Dermis microvascular lymphatic vessel endothelial cell (primary cell): Measurements from ENCODE around the gene TPTE2. TPM values are rescaled to one million over a fixed set of nuclear protein-coding genes. Genes with fewer than 3 reads are reported as not detected.
"Not testable (repeated sequence)": the region's sequence is repeated elsewhere in the genome, so short reads cannot be mapped to it uniquely, and the experiment has no call there.

Experiments used
- DNase-seq, 2 donors: peaks; one replicate each; pipeline versions ENCODE4 v3.0.0 to v3.0.0-alpha.2; 2010; ENCODE audit warnings: low read depth in 2 of 2
- total RNA-seq: library from RNA; depleted of rRNA; stranded (reverse); fragments of >200 nt; gene quantifications from 2 replicates; pipeline ENCODE4 v1.2.1, GENCODE V29; 2014

TPTE2 gene
- not detected in 2 replicates for total RNA-seq

DNA sequence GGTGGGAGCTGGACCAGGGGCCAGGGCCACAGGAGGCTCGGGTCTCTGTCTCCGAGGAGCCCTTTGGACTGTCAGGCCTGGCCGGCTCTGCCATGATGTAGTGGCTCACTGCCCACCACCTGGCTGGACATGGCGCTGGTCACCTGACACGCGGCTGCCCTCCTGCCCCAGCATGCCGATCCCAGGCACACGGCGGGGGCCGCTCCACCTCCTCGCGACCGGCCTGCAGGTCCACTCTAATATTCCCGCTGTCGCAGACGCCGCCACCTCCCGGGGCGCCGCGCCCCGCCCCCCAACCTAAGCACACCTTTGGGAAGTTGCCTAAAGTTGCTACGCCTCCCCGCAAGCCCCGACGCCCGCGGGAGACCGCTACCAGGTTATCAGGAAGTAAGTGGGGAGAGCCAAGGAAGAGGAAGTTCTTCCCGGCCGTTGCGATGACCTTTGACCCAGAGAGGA, at the start of gene TPTE2:
TPTE2 (minus strand) TSS at position 406 of the 456 bp plus-strand sequence. CDS start 58,298 bp downstream, outside the sequence.
- not testable (repeated sequence) for DNase-seq

DNA sequence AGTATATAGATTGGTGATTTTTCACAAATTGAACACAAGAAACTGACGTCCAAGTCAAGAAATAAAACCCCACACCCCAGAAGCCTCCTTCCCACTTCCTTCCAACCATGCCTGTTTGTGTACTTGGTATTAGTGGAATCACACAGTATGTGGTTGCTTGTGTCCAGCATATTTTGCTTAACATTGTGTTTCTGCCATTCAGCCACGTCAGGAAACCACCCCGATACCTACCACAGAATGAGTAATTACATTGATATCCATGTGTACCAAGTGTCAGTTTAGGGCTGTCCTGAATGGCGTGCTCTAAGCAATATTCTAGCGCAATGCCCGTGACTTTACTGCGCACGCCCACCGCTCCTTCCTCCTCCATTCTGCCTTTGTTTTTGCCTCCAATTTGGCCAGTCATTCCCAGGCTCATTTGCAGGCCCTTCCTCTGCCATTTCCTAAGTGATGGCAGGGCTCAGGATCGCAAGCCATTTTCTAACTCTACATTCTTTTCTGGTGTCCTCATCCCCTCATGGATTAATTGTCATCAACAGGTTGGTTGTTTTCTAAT, 46.3 kb upstream of the TPTE2 start:
- DNase-seq = peak in 1 of 2 donors; percentile 5

DNA sequence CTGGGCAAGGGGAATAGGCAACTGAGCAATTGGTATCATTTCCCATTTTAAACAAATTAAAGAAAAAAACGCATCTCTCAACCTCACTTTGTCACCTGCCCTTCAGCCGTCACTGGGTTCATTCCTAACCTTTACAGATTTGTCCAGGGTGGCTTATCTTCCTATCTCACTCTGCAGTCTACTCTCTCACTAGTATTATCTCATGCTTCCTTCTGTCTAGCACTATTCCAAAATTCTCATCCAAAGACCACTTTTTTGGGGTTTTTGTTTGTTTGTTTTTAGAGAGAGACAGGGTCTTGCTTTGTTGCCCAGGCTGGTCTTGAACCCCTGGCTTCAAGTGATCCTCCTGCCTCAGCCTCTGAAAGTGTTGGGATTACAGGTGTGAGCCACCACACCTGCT, 45.4 kb upstream of the TPTE2 start:
- no peak for DNase-seq

DNA sequence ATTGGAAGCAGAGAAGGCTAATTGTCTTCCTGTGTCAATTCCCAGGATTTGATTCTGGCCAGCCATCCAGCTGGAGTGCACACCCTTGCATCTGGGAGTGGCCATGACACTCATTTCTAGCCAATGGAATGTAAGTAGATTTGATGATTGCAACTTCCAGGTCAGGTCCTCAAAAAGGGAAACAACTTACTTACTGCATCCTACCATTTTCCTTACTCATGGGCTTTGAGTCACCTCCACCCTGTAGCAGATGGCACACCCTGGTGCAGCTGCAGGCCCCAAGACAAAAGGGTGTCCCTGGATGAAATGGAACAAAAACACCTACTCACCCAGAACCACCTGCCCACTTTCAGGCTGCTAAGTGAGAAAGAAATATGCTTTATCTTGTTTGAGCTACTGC, 44.8 kb upstream of the TPTE2 start:
- DNase-seq = peak in 1 of 2 donors; percentile 3

DNA sequence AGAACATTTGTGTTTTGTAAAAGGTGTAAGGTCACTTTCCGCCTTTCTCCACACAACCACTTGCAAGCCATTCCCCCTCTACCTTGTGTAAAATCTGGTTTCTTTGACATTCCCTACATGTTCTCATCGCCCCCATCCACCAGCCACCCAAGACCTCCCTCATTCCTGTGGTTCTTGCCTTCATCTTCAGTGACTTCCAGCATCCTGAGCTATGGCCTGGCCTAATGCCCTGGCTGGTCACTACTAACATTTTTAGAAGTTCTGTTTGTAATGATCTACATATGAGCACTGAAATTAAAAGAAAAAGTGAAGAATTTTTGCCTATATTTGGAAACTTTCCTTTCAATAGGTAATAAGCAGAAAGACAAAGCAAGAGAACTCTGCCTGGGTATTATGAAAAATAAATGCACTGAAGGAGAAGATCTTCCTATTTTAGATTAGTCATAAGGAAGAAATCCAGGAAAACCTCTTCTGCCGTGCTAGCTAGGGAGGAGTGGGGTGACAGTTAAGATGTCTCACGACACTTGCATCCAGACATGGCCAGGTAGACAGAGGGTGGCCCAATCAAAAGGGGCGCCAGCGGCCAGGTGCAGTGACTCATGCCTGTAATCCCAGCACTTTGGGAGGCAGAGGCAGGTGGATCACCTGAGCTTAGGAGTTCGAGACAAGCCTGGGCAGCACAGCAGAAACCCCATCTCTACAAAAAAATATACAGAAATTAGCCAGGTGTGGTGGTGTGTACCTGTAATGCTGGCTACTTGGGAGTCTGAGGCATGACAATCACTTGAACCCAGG, 44.0 kb upstream of the TPTE2 start:
- DNase-seq = no peak

DNA sequence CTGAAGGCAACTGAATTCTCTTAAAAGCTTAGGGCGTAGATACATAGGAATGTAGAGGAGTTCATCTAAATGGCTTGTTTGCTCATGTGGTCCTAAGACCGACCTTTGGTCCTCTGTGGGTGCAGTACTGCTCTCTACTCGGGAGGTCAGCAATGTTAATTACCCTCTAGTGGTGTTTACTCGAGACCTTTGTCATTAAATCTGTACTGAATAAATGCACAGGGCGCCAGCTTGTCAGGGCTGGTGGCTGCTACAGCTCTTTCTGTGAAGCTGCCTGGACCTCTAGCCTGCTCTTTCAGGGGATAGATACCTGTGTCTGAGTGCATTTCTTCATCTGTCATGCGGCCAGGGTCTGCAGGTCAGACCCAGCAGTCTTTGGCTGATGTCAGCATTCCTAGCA, 43.0 kb upstream of the TPTE2 start:
- DNase-seq = no peak

DNA sequence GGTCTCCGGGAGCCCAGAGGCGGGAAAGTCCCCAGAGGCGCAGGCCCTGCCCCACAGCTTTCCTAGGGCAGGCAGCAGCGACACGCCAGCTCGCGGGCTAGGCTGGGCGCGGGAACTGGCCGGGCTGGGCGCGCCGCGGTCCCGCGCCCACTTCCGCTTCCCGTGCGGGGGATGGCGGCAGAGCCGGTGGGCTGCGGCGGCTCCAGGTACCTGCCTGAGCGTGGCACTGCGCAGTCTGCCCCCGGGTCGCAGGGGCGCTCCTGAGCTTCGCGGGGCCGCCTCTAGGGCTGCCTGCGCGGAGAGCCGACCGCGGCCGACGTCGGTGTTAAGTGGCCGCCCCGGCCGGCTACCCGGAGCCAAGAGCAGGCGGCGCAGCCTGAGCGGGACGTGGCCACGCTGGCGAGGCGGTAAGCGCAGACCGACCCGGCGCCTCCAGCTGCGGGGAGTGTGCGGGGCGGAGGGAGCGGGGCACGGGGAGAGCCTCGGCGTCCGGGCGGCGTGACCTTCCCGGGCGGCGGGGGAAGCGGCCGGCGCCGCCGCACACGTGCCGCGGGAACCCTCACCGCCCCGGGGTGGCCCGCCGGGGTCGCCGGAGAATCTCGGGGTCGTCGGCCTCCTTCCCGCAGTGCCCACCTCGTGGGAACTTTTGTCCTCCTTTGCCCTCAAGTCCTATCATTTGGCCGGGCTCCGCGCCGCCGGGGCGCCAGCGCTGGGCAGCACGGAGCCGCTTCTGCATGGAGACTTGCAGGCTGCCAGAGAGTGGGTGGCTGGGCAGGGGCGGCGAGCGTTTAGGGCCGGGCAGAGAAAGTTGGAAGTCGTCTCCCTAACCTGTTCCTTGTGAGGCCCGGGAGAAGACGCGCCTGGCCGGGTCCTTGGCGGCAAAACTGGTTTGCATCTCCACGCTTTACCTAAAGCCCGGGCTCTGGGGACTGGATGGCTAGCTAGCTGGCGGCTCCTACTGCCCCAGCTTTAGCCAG, 40.7 kb upstream of the TPTE2 start:
- peak in 1 of 2 donors; percentile 54 for DNase-seq

DNA sequence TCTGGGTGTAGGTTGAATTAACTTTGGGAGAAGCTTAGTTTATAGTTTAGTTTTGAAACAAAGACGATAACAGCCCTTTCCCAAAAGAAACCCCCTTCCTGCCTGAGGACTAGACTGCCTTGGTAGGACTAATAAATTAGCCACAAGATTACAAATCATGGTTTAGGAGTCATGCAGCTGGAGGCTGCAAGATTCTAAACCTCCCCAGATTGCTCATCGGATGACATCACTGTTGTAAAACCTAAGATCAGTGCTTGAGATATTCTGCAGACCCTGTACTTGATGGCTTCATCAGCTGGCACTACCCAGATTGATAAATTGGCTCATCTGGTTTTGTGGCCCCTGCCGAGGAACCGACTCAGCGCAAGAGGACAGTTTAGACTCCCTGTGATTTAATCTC, 36.2 kb upstream of the TPTE2 start:
- DNase-seq = no peak

DNA sequence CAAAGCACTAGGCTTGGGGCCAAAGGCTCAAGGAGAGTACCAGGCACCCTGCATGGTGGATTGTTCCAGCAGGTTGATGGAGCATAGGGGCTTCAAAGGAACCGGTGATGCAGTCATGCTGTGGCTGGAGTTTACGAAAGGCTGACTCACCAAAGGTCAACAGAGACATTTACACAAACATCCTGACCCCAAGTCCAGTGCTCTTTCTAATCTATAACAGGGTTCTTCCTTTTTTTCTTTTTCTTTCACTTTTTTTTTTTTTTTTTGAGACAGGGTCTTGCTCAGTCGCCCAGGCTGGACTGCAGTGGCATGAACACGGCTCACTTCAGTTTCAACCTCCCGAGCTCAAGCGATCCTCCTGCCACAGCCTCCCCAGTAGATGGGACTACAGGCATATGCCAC, 35.6 kb upstream of the TPTE2 start:
- DNase-seq = no peak

DNA sequence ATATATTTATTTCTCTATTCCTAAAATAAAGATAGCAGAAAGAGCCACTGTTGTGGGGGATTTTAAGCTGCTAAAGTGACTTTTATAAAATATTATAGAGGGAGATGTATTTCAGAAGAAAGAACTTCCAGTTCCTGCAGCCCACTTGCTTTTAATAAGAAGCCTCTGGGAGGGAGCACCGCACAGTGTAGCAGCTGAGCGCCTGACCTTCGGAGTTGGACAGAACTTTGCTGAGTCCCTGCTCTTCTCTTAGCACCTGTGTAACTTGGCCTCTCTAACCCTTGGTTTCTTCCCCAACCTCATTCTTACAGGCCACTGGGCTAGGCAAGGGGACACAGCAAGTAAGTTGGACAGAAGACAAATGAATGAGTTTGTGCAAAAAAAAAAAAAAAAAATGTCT, 34.8 kb upstream of the TPTE2 start:
- DNase-seq = no peak

DNA sequence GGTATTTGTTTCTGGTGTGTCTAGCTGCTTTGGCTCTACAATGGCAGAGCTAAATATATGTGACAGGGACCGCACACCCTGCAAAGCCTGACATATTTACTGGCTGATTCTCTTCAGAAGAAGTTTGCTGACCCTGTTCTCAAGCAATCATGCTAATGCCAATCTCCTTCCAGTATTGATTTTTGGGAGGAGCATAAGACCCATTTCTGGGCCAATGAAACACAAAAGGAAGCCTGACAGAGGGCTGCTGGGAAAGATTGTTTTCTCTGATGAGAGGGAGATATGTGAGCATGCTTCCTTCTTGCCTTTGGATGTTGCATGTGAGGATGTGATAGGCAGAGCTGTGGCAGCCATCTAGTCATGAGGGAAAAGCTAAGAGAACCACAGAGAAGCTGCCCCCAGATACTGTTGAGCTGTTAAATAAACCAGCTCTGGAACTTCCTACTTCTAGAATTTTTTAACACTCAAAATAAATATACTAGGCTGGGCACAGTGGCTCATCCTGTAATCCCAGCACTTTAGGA, 31.4 kb upstream of the TPTE2 start:
- DNase-seq = no peak

DNA sequence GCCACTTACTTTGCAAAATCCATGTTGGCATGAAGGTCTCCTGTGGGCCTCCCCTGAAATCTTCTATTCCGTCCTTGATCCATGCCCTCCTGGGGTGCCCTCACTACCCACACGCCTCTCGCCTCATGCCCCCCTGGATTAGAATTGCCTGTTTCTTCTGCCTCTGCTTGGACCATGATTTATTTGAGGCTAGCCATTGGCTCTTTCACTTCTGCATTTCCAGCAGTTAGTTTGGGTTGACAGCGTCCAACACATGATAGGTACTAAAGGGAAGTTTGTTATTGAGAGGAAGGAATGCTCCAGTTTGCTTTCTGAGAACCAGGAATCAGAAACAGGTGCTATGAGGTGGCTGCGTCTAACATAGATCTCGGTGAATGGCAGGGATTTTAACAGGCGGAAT, 30.5 kb upstream of the TPTE2 start:
- DNase-seq = no peak

DNA sequence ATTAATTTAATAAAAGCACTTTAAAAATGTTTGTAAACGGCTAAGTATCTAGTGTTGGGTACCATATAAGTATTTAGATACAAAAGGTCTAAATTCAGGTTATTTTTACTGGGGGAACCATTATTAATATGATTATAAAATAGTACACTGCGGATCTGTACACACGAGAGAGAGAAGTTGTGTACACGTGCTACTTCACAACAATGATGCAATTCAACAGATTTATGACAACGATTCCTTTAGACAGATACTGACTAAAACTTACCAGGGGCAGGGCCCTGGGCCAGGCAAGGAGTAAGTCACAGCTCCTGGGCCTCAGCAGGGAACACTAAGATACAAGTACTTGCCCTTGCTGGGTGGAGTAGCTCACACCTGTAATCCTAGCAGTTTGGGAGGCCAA, 29.1 kb upstream of the TPTE2 start:
- no peak for DNase-seq

DNA sequence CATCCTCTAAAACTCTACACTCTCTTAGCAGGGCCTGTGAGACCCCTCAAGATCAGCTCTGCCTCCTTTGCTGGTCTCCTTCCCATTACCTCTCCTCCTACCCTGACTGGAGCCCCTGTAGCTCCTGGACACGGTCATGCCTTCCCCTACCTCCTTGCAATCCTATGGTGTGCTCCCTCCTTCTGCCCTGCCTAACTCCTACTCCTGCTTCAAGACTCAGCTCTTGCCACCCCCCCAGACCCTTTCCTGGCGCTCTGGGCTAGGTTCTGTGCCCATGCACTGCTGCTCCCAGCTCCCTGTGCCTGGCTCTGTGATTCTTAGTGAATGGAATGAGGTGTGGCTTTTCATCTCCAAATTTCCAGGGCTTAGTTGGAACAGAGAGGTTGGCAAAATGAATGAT, 28.0 kb upstream of the TPTE2 start:
- no peak for DNase-seq

DNA sequence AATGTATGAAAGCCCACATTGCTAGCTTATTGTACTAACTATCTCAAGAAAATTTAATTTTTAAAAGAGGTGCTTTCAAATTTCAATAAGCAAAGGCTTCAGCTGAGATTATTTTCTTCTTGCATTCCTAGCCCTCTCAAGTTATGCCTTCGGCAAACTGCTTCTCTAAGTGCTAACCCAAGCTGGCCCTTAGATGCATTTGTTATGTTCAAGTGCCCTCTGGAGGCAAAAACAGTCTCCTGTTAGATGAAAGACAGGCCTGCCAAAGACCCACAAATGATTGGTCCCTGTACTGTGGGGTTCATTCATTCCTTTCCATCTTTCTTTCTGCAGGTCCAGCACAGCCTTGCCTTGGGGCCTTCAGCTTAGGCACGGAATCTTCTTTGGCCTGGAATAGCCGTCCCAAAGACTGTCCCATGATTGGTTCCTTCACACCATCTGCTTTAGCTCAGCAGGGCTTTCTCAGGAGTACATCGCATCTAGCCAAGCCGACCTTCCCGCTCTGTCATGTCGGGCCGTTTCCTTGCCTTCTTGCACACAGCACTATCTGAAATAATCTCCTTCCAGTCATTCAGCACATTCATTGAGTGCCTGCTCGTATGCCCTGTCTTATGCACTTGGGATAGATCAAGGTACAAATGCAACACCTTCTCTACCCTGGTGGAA, 26.4 kb upstream of the TPTE2 start:
- peak in 1 of 2 donors; percentile 44 for DNase-seq

DNA sequence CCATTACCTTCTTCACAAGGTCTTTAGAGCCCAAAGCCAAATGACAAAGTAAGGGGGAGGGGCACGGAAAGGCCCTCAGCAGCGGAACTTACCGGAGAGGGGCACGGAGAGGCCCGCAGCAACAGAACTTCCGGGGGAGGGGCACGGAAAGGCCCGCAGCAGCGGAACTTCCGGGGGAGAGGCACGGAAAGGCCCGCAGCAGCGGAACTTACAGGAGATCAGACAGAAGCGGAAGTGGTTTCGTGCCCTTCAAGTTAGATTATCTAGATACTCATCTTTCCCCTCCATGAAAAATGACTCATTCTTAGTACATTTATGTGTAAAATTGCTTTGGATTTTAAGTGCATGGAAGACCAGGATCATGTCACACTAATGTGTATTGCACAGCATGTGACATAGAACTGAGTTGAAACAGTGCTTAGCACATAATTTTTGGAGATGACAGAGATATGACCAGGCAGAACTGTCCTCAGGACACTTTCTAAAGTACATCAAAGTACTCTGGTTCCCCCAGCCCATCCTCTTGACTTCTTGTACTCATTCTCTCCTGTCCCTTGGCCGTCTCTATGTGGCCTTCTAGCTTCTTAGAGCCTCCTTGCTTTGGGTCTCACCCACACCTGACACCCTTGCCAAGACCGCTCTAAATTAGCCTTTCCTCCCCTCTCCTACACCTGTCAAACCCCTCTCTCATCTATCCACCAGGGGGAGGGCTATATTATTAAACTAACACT, 25.7 kb upstream of the TPTE2 start:
- DNase-seq = peak in 1 of 2 donors; percentile 23

DNA sequence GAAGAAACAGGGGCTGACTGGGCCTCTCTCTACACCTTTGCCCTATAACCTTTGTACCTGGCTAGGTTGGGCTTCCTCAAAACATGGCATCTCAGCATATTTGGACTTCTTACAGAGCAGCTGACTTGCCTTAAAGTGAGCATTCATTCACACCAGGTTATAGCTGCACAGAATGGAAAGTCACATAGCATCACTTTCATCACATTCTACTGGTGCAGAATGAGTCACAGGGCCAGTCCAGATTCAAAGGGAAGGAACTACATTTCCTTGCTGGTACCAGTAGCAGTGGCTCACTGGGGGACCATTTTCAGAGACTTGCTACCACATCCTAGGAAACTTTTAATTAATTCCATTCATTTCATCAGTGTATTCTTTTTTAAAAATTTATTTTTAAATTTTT, 20.3 kb upstream of the TPTE2 start:
- DNase-seq = no peak

DNA sequence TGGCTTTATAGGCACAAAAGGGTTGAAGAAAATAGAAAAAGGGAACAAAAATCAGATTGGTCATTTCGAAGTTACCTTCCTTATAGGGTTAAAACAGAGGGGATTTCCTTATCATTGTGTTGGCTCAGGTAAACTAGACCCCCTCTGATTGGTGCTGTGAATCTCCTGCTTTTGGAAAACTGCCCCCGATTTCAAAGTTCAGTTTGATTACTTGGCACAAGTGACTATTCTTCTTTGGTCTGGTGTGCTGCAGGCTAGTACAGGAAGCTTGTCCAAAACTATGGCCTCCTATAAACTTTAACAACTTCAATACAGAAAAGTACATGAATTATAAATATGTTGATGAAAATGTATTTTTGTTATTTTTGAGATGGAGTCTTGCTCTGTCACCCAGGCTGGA, 13.9 kb upstream of the TPTE2 start:
- DNase-seq = no peak

DNA sequence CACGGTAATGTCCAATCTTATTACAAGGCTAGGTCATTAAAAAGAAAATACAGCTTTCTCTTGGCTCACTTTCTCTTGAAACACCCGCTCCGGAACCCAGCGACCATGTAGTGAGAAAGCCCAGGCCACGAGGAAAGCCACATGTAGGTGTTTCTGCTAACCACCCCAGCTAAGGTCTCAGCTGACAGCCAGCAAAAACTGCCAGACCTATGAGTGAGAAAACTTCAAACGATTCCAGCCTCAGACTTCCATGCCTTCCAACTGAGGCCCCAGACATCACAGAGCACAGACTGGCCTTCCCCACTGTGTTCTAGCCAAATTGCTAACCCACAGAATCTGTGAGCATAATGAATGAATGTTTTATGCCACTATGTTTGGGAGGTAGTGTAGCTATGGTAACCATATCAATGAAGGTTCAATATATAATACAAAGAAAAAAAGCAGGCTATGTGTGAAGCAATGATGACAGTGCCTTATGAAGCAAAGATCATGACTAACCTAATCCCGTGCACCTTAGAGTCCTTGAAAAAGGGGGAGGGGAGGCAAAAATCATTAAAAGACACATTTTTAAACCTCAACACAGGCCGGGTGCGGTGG, 11.9 kb upstream of the TPTE2 start:
- no peak for DNase-seq

DNA sequence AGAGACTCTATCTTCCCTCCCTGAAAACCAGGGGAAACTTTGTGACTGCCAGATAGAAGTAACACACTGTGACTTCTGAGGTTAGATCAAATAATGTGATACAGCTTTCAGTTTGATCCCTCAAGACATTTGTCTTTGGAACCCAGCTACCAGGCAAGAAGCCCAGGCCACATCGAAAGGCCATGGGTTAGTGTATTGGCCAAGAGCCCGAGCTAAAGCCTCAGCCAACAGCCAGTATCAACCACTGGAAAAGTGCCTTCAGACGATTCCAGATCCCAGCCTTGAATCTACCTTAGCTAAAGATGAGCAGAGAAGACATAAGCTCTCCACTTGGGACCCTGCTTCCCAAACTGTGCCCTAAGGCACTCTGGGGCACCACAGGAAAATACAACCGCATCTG, 10.9 kb upstream of the TPTE2 start:
- no peak for DNase-seq
